Stimulated activated CD8-positive, alpha-beta memory T cell treated with anti-CD3 and anti-CD28 coated beads, Interleukin-2, amount 100 ng/mL, for 1 hour (primary cell): ENCODE results near the gene HEPACAM.

Experiments
- DNase-seq, 2 donors: peaks; one replicate each; pipeline ENCODE4 v3.0.0-alpha.2; 2020; ENCODE audit warnings: low read depth in 2 of 2

Gene HEPACAM

GRCh38 chr11:124884869-124885479 lies 50.9 kb downstream of the HEPACAM start:
- no peak for DNase-seq

- DNase-seq, result no peak
These were observed 51.5 kb downstream of the HEPACAM start for GRCh38 chr11:124884340-124884739.

GRCh38 chr11:124882339-124883071 lies 53.3 kb downstream of the HEPACAM start:
- DNase-seq, result no peak

GRCh38 chr11:124880958-124881357 lies 54.9 kb downstream of the HEPACAM start:
- no peak for DNase-seq

- no peak for DNase-seq
These were observed 55.6 kb downstream of the HEPACAM start for GRCh38 chr11:124880290-124880611.

- DNase-seq, result no peak
These were observed 56.2 kb downstream of the HEPACAM start for GRCh38 chr11:124879493-124880289.

- no peak for DNase-seq
These were observed 56.9 kb downstream of the HEPACAM start for GRCh38 chr11:124878759-124879492.

- no peak for DNase-seq
These were observed 57.7 kb downstream of the HEPACAM start for GRCh38 chr11:124877910-124878758.

- DNase-seq, result no peak
These were observed 58.3 kb downstream of the HEPACAM start for GRCh38 chr11:124877631-124877909.

- DNase-seq, result no peak
These were observed 58.8 kb downstream of the HEPACAM start for GRCh38 chr11:124876818-124877630.

- DNase-seq, result peak; percentile 34 to 55
These were observed 59.7 kb downstream of the HEPACAM start for GRCh38 chr11:124875943-124876817.

GRCh38 chr11:124875401-124875800 lies 60.4 kb downstream of the HEPACAM start:
- no peak for DNase-seq

- DNase-seq, result no peak
These were observed 61.1 kb downstream of the HEPACAM start for GRCh38 chr11:124874571-124875255.

GRCh38 chr11:124873951-124874350 lies 61.9 kb downstream of the HEPACAM start:
- DNase-seq, result no peak

GRCh38 chr11:124872741-124873140 lies 63.1 kb downstream of the HEPACAM start:
- DNase-seq, result no peak

- no peak for DNase-seq
These were observed 63.6 kb downstream of the HEPACAM start for GRCh38 chr11:124872280-124872679.

- DNase-seq, result no peak
These were observed 65.4 kb downstream of the HEPACAM start for GRCh38 chr11:124870430-124870829.

- no peak for DNase-seq
These were observed 65.9 kb downstream of the HEPACAM start for GRCh38 chr11:124869856-124870387.

GRCh38 chr11:124869331-124869730 lies 66.5 kb downstream of the HEPACAM start:
- no peak for DNase-seq
